Stimulated activated CD4-positive, alpha-beta T cell treated with anti-CD3 and anti-CD28 coated beads, Interleukin-2, amount 100 ng/mL, for 4 hours (primary cell): ENCODE data around the gene RAB11B.
"Not testable (repeated sequence)": the region's sequence is repeated elsewhere in the genome, so short reads cannot be mapped to it uniquely, and the experiment has no call there.

ENCODE experiments used
- DNase-seq: peaks from one replicate; pipeline ENCODE4 v3.0.0-alpha.2; 2020; ENCODE audit warnings: low read depth

The RAB11B gene

DNA sequence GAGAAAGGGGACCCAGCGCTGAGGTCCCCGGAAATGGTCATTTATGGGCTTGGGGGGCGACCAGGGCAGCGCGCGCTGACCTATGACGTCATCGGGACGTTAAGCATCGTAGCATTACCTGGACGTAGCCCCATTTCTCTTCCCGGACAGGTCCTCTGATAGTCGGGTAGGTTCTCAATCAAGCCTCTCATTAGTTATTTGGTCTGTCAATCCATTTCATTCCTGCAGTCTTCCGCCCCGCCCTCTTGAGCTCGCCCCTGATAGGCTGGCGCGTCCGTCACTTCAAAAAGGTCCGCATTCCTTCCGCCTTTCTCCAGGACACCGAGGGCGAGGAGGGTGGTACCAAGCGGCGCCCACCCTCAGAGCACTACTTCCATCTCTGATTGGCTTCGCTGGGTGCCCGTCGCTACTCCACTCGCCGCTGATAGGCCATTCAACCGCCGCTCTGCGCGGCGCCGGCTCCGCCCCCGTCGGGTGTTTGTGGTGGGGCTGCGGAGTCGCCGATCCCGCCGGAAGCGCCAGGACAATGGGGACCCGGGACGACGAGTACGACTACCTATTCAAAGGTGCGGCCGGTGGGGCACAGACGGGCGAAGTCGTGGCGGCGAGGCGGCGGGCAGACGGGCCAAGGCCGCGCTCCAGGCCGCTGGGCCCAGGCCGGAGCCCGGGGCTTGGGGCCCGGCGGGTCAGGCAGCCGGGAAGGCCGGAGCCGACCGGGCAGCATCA, at the start of gene RAB11B:
RAB11B (plus strand) TSS at position 470 of the 726 bp plus-strand sequence; CDS start at position 527, 57 bp downstream.
- peak; percentile 98 for DNase-seq

DNA sequence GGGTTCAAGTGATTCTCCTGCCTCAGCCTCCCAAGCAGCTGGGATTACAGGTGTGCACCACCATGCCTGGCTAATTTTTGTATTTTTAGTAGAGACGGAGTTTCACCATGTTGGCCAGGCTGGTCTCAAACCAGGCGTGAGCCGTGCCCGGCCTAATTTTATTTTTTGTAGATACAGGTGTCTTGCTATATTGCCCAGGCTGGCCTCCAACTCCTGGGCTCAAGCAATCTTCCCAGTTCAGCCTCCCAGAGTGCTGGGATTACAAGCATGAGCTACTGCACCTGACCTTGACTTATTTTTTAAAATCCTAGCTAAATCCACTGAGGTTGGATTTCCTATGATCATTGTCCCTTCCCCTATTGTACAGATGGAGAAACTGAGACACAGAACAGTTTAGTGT, 48.7 kb upstream of the RAB11B start:
- DNase-seq: not testable (repeated sequence)

DNA sequence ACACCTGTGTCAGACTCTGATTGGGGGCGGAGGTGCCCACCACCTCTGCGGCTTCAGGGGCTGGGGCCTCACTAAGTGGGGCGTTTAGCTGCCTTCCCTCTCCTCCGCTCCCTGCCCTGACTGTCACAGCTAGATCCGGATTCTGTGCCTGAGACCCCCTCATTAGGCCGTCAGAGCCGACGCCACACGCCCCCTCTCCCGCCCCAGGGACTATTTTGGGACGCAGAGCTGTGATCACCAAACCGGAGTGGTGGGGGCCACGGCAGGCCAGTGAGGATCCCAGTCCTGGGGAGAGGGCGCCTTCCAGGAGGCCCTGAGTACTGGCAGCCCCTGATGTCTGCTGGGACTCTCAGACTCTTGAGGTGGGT, 47.9 kb upstream of the RAB11B start:
- DNase-seq: no peak

DNA sequence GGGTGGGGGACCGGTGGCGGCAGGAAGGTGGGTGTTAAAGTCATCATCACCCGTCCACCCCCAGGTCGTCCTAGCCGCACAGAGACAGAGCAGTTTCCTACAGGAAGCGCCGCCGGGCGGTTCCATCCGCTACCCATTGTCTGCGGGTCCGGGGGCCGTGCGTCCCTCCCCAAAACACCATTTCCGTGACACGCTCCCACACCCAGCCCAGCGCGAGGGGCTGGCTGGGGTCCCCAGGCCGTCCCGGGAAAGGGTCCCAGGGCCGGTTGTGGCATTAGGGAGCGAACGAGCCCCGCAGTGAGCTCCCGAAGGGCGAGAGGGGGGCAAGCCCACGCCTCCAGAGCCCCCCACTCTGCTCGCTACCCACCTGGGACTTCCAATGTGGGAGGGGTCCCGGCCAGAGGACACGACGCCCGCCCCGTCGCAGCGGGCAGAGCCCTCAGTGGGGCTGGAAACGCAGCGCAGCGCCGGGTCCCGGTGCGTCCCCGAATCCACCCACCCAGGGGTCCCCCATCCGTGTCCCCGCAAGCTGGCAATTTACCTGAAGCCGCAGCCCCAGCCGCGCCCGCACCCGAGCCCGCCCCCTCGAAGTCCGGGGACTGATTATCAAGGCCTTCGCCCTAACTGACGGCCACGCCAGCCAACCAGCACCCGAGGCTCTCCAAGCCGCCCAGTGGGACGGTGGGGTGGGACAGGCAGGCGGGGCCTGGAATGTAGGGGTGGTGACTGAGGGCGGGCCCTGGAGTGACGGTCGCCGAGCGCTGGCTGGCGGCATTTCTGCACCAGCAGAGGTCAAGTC, 47.3 kb upstream of the RAB11B start, which contains the start of gene KANK3:
KANK3 (minus strand) TSS at position 579 of the 799 bp plus-strand sequence. CDS start 5,434 bp downstream, outside the sequence.
- peak; percentile 86 for DNase-seq

DNA sequence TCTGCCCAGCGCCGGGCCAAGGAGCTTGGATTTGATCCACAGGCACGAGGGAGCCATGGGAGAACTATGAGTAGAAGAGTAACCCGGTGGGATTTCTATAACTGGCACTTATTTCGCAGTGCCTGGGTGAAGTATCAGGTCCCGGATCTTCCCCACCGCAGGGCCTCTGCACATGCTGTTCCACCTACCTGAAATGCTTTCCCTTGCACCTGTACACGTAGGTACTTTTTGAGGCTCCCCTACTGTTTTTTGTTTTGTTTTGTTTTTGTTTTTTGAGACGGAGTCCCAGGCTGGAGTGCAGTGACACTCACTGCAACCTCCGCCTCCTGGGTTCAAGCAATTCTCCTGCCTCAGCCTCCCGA, 46.7 kb upstream of the RAB11B start:
- no peak for DNase-seq

DNA sequence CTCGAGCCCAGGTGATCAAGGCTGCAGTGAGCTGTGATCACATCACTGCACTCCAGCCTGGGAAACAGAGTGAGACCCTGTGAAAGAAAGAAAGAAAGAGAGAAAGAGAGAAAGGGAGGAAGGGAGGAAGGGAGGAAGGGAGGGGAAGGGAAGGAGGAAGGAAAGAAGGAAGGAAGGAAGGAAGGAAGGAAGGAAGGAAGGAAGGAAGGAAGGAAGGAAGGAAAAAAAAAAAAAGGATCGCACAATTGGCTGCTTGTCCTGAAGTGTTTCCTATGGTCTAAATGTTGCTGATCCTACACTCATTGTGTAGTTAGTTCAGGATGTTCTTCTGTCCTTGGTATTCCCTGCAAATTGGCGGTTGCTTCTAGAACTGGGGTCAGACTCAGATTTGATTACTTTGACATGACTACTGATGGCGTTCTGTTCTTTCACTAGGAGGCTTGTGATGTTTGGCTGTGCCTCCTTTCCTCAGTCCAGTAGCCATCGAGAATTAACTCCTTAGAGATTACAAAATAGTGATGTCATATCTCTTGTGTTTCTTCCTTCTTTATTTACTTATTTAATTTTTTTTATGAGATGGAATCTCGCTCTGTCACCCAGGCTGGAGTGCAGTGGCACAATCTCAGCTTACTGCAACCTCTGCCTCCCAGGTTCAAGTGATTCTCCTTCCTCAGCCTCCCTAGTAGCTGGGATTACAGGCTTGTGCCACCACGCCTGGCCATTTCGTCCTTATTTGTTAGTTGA, 40.4 kb upstream of the RAB11B start:
- not testable (repeated sequence) for DNase-seq

DNA sequence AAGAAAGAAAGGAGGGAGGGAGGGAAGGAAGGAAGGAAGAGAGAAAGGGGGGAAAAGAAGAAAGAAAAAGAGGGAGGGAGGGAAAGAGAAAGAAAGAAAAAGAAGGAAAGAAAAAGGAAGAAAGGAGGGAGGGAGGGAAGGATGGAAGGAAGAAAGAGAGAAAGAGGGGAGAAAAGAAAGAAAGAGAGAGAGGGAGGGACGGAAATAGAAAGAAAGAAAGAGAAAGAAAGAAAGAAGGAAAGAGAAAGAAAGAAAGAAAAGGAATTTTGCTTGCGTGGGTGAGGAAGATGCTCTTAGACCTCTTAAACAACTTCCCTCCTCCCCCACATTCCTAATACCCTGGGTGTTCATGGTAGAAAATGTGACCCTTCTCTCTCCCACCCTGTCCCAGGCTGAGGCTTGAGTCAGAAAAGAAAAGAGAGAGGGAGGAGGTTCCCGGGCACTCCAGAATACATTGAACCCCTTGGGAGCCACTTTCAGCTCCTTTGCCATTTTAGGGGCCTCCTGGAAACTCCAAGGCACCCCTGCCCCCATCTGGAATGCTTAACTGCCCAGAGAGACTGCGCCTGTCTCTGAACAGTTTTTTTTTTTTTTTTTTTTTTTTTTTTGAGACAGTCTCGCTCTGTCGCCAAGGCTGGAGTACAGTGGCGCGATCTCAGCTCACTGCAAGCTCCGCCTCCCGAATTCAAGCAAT, 37.9 kb upstream of the RAB11B start:
- no peak for DNase-seq

DNA sequence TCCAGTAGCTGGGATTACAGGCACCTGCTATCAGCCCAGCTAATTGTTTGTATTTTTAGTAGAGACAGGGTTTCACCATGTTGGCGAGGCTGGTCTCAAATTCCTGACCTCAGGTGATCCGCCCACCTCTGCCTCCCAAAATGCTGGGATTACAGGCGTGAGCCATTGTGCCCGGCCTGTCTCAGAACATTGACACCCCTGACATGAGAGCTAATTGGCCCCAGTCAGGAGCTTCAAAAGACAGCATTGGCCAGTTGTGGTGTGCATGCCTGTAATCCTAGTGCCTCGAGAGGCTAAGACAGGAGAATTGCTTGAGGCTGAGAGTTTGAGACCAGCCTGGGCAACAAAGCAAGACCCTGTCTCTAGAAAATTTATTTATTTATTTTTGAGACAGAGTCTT, 37.3 kb upstream of the RAB11B start:
- not testable (repeated sequence) for DNase-seq

DNA sequence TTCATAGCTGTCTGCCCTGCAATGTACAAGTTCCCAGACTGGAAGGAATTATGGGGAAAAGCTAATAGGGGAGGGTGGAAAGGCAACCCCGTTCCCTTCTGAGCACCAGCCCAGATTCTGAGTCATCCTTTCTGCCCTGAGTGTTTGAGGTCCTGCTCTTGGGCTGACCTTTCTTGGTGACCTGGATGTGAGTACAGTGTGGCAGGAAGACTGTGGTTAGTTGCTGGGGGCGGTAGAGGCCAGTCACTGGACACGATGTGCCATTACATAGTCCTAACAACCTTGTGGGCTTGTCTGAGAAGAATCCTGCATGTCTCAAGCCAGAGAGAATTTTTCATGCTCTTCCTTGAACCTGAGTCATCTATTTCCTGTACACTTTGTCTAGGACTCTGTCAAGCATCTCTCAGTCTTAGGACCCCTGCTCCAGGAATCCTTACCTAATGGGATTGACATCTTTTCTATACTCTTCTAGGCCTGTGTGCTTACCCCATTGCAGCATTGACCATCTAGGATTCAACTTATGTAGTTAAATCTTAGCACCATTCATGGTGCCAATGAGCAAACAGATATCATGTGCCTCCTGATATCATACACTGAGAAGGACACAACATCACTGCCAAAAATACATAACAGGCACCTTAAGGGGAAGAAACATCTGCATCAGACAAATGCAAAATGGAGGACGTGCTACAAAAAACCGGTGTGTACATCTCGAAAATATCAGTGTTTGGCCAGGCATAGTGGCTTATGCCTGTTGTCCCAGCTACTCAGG, 34.3 kb upstream of the RAB11B start:
- DNase-seq: no peak

DNA sequence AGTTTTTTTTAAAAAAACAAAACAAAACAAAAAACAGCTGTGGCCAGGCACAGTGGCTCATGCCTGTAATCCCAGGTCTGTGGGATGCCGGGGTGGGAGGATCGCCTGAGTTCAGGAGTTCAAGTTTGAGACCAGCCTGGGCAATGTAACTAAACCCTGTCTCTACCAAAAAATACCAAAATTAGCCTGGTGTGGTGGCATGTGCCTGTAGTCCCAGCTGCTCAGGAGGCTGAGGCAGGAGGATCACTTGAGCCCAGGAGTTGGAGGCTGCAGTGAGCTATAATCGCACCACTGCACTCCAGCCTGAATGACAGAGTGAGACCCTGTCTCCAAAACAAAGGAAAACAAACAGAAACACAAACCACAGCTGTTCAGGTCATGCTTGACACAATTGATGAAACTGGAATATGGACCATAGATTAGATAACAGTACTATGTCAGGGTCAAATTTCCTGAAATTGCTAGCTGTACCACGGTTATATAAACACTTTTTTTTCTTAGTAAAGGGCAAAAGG, 33.1 kb upstream of the RAB11B start:
- DNase-seq: no peak

DNA sequence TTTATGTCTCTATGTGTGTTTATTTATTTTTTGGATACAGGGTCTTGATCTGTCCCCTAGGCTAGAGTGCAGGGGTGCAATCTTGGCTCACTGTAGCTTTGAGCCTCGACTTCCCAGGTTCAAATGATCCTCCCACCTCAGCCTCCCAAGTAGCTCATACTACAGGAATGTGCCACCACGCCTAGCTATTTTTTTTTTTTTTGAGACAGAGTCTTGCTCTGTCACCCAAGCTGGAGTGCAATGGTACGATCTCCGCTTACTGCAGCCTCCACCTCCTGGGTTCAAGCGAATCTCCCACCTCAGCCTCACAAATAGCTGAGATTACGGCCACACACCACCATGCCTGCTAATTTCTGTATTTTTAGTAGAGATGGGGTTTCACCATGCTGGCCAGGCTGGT, 31.2 kb upstream of the RAB11B start:
- DNase-seq: no peak

DNA sequence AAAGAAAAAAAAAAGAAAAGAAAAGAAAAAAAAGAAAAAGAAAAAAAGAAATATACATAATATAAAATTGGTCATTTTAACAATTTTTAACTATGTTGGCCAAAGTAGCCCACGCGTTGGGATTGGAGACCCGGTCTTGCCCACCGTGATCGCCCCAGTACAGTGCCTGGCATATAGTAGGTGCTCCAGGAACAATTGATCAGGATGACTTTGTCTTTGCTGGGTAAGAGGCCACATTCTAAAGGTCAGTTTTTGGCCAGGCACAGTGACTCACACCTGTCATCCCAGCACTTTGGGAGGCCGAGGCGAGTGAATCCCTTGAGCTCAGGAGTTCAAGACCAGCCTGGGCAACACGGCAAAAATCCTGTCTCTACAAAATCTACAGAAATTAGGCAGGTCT, 30.0 kb upstream of the RAB11B start:
- no peak for DNase-seq

DNA sequence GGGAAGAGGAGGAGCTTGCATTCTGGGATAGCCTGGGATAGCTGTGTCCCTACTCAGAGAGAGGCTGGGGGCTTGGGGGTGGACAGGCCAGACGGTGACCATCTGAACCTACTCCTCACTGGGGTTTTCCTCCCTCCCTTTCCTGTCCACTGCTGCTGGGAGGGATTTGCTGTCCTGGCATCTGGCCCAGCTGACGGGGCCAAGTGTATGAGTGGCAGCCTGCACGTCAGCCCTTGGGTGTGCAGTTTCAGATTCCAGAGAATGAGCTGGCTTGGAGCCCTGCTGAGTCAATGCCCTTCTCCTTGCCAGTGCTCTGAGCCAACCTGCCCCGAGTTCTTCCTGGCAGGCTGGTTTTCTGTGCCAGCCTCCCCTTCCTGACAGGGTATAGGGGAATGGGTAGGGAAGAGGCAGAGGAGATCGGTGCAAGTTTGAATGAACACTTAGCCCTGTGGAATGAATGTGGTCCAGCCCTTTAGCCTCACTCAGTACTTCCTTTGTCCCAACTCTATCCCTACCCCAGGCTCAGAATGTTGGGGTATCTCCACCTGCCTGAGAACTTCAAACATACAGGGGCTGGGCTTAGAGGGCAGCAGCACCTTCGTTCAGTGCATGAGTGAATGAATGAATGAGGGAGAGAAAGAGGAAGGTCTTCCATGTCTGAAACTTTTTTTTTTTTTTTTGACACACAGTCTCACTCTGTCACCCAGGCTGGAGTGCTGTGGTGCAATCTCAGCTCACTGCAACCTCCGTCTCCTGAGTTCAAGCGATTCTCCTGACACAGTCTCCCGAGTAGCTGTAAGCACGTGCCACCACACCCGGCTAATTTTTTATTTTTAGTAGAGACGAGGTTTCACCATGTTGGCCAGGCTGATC, 28.0 kb upstream of the RAB11B start:
- no peak for DNase-seq

DNA sequence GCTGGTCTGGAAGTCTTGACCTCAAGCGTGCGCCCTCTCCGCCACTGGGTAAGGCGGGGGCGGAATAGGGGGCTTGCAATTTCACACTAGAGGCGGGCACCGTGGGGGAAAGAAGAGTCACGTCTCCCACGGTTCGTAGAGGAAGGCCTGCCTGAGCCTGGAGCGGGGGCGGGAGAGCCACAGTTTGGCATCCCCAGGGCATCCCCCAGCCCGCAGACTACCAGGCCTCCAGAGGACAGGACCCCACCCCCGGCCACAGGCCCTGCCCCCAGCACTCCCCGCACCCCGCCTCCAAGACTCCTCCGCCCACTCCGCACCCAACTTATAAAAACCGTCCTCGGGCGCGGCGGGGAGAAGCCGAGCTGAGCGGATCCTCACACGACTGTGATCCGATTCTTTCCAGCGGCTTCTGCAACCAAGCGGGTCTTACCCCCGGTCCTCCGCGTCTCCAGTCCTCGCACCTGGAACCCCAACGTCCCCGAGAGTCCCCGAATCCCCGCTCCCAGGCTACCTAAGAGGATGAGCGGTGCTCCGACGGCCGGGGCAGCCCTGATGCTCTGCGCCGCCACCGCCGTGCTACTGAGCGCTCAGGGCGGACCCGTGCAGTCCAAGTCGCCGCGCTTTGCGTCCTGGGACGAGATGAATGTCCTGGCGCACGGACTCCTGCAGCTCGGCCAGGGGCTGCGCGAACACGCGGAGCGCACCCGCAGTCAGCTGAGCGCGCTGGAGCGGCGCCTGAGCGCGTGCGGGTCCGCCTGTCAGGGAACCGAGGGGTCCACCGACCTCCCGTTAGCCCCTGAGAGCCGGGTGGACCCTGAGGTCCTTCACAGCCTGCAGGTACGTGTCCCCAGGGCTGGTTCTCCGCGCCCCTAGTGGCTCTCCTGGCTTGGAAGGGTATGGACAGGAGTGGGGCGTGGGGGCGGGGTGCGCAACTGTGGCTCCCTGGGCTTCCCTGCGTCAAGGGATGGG, 26.1 kb upstream of the RAB11B start, which contains the start of gene ANGPTL4:
ANGPTL4 (plus strand) TSS at position 353 of the 969 bp plus-strand sequence; CDS start at position 520, 167 bp downstream.
- DNase-seq: peak; percentile 60

DNA sequence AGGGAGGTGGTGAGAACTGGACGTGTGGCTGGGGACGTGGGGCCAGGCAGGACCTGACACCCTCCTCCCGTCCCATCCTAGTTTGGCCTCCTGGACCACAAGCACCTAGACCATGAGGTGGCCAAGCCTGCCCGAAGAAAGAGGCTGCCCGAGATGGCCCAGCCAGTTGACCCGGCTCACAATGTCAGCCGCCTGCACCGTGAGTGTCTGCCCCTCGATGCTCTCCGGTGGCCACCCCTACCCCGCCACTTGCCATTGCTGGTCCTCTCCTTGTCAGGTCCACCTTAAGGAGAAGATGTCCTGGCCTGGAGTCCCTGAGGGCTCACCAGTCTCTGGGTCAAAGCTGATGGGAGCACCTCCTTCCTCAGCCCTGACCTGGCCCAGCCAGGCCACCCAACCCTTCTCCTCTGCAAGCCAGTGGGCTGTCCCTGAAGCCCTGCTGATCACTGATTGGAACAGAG, 24.0 kb upstream of the RAB11B start:
- no peak for DNase-seq

DNA sequence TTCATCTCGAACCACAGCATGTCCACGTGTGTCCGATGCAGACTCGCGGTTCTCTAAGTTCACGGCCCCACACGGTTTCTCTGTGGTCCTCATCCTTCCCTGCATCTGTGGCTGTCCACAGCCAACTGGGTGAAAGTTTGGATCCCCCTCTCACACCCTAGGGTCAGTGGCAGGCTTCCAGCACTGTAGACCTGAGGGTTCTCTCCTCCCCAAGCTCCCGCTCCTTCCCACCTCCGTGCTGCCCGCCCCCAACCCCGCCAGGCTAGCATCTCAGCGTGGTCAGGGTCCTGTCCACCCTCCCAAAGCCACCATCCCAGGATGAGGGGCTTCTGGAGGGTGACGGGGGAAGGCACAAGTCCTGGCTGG, 23.2 kb upstream of the RAB11B start:
- no peak for DNase-seq

DNA sequence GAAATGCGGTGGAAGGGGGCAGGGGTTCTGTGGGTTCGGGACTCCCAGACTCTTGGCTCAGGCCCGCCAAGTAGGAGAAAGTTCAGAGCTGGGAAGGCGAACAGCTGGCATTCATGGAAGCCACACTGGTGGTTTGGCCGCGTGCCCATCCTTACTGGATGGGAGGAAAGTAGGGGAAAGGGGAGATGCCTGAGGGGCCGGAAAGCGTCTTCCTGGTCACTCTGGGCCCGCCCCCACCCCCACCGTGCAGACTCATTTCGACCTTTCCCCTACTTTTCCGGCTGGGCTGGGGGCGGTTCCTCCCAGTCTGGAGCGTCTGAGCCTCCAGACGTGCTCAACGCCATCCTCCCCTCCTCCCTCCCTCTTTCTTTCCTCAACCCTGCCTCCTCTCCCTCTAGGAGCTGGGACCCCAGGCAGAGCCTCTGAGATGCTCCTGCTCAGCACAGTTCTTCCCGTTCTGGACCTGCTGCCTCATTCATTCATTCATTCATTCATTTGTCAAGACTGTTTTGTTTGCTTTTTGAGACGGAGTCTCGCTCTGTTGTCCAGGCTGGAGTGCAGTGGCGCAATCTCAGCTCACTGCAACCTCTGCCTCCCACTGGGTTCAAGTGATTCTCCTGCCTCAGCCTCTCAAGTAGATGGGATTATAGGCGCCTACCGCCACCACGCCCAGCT, 22.7 kb upstream of the RAB11B start:
- no peak for DNase-seq
